Lung (tissue), 12 donors: ENCODE results near the gene STX16. TPM values are rescaled to one million over a fixed set of nuclear protein-coding genes. Genes with fewer than 3 reads are reported as not detected.

Experiments
- ATAC-seq: fragments of 200-7000 bp; cut with Tn5 transposase; one replicate; pipeline ENCODE4 v1.9.1; 2020; ENCODE audit warnings: moderate number of reproducible peaks; ENCODE audit not compliant: insufficient read depth, low FRiP score
- DNase-seq, 3 donors: peaks; one replicate each; pipeline ENCODE4 v3.0.0-alpha.2; 2013 to 2017
- H3K27ac ChIP-seq, 2 donors: one replicate each; pipeline ENCODE4 v1.5.1; 2013; ENCODE audit warnings: mild to moderate bottlenecking in 2 of 2, moderate library complexity in 2 of 2, control low read depth in 1 of 2, inconsistent platforms in 1 of 2, low read depth in 1 of 2, low read length in 1 of 2
- H3K27me3 ChIP-seq, 3 donors: one replicate each; pipeline ENCODE4 v1.5.1; 2013; ENCODE audit warnings: low read length in 2 of 3; ENCODE audit not compliant: control insufficient read depth in 3 of 3, insufficient read depth in 3 of 3
- H3K36me3 ChIP-seq, 4 donors: one replicate each; pipeline ENCODE4 v1.5.1; 2013; ENCODE audit warnings: low read length in 4 of 4, mild to moderate bottlenecking in 1 of 4, moderate library complexity in 1 of 4; ENCODE audit not compliant: control insufficient read depth in 4 of 4, insufficient read depth in 4 of 4
- H3K4me1 ChIP-seq, 5 donors: one replicate each; pipeline ENCODE4 v1.5.1; 2013; ENCODE audit warnings: low read length in 5 of 5, mild to moderate bottlenecking in 2 of 5, moderate library complexity in 1 of 5; ENCODE audit not compliant: control insufficient read depth in 5 of 5, insufficient read depth in 5 of 5
- H3K4me3 ChIP-seq: one replicate; pipeline ENCODE4 v1.5.1; 2013; ENCODE audit warnings: mild to moderate bottlenecking, control low read depth, moderate library complexity
- H3K9ac ChIP-seq, 2 donors: one replicate each; pipeline ENCODE4 v1.5.1; 2013; ENCODE audit warnings: low read length in 2 of 2, control low read depth in 1 of 2; ENCODE audit not compliant: insufficient read depth in 1 of 2
- H3K9me3 ChIP-seq, 4 donors: one replicate each; pipeline ENCODE4 v1.5.1; 2013; ENCODE audit warnings: low read length in 3 of 4, mild to moderate bottlenecking in 1 of 4, moderate library complexity in 1 of 4; ENCODE audit not compliant: control insufficient read depth in 4 of 4, insufficient read depth in 3 of 4
- WGBS, 2 donors: extraction: QIAGEN DNeasy Blood & Tissue Kit; methylation state at CpG; one replicate each; pipeline ENCODE4 v1.1.7; 2013; 5-methylcytosine and 5-hydroxymethylcytosine counted together
- polyA plus RNA-seq, 2 donors: library from polyadenylated mRNA; stranded (reverse); fragments of 200-250 nt; gene quantifications; one replicate each; pipeline ENCODE4 v1.2.1, GENCODE V29; 2013
- total RNA-seq, 2 donors: library from RNA; depleted of rRNA in 1 of 2; stranded (reverse); fragments of >200 nt in 1 of 2; gene quantifications; one replicate each; pipeline ENCODE4 v1.2.1, GENCODE V29; 2014 to 2021
- TF ChIP-seq, protein P1 (sequence below): IDR thresholded peaks from 2 replicates; pipeline ENCODE4 v1.5.1; 2012; ENCODE audit warnings: mild to moderate bottlenecking; ENCODE audit errors: control extremely low read depth, extremely low read depth
- donor health status: control.
- donor health status: control.
- donor health status: Bipolar disorder and iron deficiency.
- donor health status: healthy.
- donor health status: DM: yes; HTN: yes; CAD: no.

Gene STX16
- total and polyA plus RNA-seq, 4 donors = 37.1 to 85.2 (median 46.9) TPM

DNA sequence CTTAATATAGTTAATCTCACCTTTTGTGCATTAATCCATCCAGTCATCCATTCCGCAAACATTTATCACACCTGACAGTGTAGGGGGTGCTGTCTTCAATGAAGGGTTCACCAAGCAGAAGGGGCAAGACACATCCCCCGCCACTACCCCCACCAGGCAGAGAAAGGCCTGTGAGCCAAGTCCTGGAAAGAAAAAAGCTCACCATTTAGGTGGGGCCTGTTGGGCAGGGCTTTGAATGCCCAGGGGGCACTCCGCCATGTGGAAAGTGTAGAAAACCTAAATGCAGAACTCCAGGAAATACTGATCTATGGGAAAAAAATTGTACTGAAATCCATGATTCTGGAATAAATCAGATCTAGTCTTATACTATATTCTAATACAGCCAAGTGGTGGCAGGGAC is 4.8 kb upstream of the STX16 start:
- no peak overlapping the region for H3K27ac ChIP-seq
- H3K4me3 ChIP-seq = no peak overlapping the region
- no peaks in the 10 kb centered on the region for H3K27me3 ChIP-seq
- WGBS, 2 donors = 89 to 97% methylated on average over 3 of the region's 3 CpGs
- DNase-seq (no peak), ATAC-seq (no peak)
- peaks cover 0 to 13% (median 4%) of the 10 kb centered on the region in 5 donors for H3K4me1 ChIP-seq
- TF ChIP-seq, protein P1, sequence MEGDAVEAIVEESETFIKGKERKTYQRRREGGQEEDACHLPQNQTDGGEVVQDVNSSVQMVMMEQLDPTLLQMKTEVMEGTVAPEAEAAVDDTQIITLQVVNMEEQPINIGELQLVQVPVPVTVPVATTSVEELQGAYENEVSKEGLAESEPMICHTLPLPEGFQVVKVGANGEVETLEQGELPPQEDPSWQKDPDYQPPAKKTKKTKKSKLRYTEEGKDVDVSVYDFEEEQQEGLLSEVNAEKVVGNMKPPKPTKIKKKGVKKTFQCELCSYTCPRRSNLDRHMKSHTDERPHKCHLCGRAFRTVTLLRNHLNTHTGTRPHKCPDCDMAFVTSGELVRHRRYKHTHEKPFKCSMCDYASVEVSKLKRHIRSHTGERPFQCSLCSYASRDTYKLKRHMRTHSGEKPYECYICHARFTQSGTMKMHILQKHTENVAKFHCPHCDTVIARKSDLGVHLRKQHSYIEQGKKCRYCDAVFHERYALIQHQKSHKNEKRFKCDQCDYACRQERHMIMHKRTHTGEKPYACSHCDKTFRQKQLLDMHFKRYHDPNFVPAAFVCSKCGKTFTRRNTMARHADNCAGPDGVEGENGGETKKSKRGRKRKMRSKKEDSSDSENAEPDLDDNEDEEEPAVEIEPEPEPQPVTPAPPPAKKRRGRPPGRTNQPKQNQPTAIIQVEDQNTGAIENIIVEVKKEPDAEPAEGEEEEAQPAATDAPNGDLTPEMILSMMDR = no peak
- H3K9ac ChIP-seq = no peak overlapping the region
- no peaks in the 10 kb centered on the region for H3K36me3 ChIP-seq
- H3K9me3 ChIP-seq = no peaks in the 10 kb centered on the region

DNA sequence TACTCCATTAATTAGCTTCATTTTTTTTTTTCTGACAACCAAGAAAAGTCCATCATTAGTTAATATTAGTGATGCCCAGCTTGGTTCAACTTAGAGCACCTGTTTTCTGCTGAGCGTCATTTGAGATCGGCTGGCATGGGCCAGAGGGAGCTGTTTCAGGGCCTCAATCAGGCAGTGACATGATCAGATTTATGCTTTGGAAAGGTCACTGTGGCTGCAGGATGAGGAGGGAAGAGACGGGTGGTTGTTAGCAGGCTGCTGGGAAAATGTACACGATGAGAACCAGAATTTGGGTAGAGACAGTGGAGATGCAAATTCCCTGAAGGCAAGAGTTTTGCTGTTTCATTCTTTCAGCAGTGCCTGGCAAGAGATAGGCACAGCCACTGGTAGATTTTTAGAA is 4.4 kb upstream of the STX16 start:
- Histone ChIP-seq H3K4me1 (peaks cover 0 to 13% (median 4%) of the 10 kb centered on the region in 5 donors), H3K27ac (no peak overlapping the region), H3K9me3 (no peaks in the 10 kb centered on the region), H3K4me3 (no peak overlapping the region), H3K36me3 (peaks cover 0 to 2% (median 0%) of the 10 kb centered on the region in 4 donors), H3K27me3 (no peaks in the 10 kb centered on the region), H3K9ac (no peak overlapping the region)
- no peak for ATAC-seq
- TF ChIP-seq, protein P1 = no peak
- 87 to 90% methylated on average over 4 of the region's 4 CpGs for WGBS, 2 donors
- no peak for DNase-seq

DNA sequence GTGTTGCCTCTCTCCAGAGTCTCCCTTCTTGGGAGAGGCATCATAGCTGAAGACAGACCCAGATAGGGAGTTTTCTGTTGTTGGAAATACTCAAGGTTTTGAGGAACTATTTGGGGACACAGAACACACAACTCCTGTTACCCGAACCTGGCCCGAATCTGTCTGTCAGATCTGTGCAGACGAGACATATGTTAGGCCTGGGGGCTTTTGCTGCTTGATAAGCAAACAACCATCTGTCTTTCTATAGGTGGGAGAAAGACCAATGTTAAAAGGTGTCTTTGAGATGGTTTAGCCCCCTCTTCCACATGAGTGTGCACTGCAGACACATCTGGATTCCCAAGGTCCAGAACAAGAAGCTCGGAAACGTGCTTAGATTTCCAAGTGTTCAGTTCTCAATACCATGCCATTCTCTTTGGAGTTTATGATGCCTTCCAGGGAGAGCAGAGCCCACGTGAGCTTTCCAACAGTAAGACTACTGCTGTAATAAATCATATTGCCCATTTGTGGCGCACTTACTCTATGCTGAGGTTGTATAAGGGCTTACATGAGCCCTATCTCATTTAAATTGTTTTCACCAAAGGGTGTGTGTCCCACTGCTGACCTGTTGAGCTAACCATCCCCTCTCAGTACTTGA is 3.8 kb upstream of the STX16 start:
- no peak overlapping the region for H3K4me3 ChIP-seq
- no peak for DNase-seq
- H3K27ac ChIP-seq = no peak overlapping the region
- no peak overlapping the region for H3K9ac ChIP-seq
- H3K36me3 ChIP-seq = peaks cover 0 to 5% (median 0%) of the 10 kb centered on the region in 4 donors
- ATAC-seq = no peak
- no peaks in the 10 kb centered on the region for H3K9me3 ChIP-seq
- WGBS, 2 donors = 81 to 90% methylated on average over 7 of the region's 7 CpGs
- TF ChIP-seq, protein P1 = no peak
- H3K4me1 ChIP-seq = peaks cover 0 to 13% (median 4%) of the 10 kb centered on the region in 5 donors
- no peaks in the 10 kb centered on the region for H3K27me3 ChIP-seq
